WTC11 (cell line): ENCODE data around the gene NTN5.

Experiments
- FOXK1 ChIP-seq: sonication (generic); formaldehyde crosslinking; IDR thresholded peaks from 2 replicates; pipeline ENCODE4 v1.8.0; 2022; ENCODE audit warnings: mild to moderate bottlenecking, moderate library complexity, missing genetic modification reagents
- JUN ChIP-seq: sonication (generic); formaldehyde crosslinking; IDR thresholded peaks from 2 replicates; pipeline ENCODE4 v1.8.0; 2023; ENCODE audit warnings: mild to moderate bottlenecking, missing genetic modification reagents
- MAX ChIP-seq: sonication (generic); formaldehyde crosslinking; IDR thresholded peaks from 2 replicates; pipeline ENCODE4 v1.8.0; 2022; ENCODE audit warnings: mild to moderate bottlenecking, missing genetic modification reagents
- MYBL2 ChIP-seq: sonication (generic); formaldehyde crosslinking; IDR thresholded peaks from 2 replicates; pipeline ENCODE4 v1.8.1; 2023; ENCODE audit warnings: mild to moderate bottlenecking, moderate library complexity, missing genetic modification reagents
- NR2C2 ChIP-seq: sonication (generic); formaldehyde crosslinking; IDR thresholded peaks from 2 replicates; pipeline ENCODE4 v1.8.0; 2022; ENCODE audit warnings: mild to moderate bottlenecking, missing genetic modification reagents
- TCF7 ChIP-seq: sonication (generic); formaldehyde crosslinking; IDR thresholded peaks from 2 replicates; pipeline ENCODE4 v1.8.0; 2022; ENCODE audit warnings: mild to moderate bottlenecking, low read depth, missing genetic modification reagents, moderate library complexity
- USF1 ChIP-seq: sonication (generic); formaldehyde crosslinking; IDR thresholded peaks from 2 replicates; pipeline ENCODE4 v1.8.0; 2022; ENCODE audit warnings: mild to moderate bottlenecking, missing genetic modification reagents
- ZNF138 ChIP-seq: sonication (generic); formaldehyde crosslinking; conservative IDR thresholded peaks from 2 replicates; pipeline ENCODE4 v1.8.1; 2022; ENCODE audit warnings: mild to moderate bottlenecking, moderate library complexity, missing genetic modification reagents
- ZNF232 ChIP-seq: sonication (generic); formaldehyde crosslinking; IDR thresholded peaks from 2 replicates; pipeline ENCODE4 v1.8.0; 2022; ENCODE audit warnings: mild to moderate bottlenecking, missing genetic modification reagents
- TF ChIP-seq, protein P1 (sequence below): fragments of 200-600 bp; IDR thresholded peaks from 2 replicates; pipeline ENCODE4 v1.8.0; 2022; ENCODE audit warnings: antibody characterized with exemption
- TF ChIP-seq, protein P2 (sequence below): sonication (generic); formaldehyde crosslinking; IDR thresholded peaks from 2 replicates; pipeline ENCODE4 v1.8.1; 2023; ENCODE audit warnings: mild to moderate bottlenecking, moderate library complexity, missing genetic modification reagents

GRCh38 chr19:48681127-48681470, 8.3 kb upstream of the NTN5 start:
- TF ChIP-seq NR2C2 (CRISPR knock-in tag): no peak
- TF ChIP-seq JUN (CRISPR knock-in tag): no peak
- TF ChIP-seq, protein P1, sequence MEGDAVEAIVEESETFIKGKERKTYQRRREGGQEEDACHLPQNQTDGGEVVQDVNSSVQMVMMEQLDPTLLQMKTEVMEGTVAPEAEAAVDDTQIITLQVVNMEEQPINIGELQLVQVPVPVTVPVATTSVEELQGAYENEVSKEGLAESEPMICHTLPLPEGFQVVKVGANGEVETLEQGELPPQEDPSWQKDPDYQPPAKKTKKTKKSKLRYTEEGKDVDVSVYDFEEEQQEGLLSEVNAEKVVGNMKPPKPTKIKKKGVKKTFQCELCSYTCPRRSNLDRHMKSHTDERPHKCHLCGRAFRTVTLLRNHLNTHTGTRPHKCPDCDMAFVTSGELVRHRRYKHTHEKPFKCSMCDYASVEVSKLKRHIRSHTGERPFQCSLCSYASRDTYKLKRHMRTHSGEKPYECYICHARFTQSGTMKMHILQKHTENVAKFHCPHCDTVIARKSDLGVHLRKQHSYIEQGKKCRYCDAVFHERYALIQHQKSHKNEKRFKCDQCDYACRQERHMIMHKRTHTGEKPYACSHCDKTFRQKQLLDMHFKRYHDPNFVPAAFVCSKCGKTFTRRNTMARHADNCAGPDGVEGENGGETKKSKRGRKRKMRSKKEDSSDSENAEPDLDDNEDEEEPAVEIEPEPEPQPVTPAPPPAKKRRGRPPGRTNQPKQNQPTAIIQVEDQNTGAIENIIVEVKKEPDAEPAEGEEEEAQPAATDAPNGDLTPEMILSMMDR: no peak
- no peak for TF ChIP-seq FOXK1 (CRISPR knock-in tag)
- no peak for TF ChIP-seq ZNF232
- TF ChIP-seq ZNF138 (CRISPR knock-in tag): no peak
- TF ChIP-seq, protein P2, sequence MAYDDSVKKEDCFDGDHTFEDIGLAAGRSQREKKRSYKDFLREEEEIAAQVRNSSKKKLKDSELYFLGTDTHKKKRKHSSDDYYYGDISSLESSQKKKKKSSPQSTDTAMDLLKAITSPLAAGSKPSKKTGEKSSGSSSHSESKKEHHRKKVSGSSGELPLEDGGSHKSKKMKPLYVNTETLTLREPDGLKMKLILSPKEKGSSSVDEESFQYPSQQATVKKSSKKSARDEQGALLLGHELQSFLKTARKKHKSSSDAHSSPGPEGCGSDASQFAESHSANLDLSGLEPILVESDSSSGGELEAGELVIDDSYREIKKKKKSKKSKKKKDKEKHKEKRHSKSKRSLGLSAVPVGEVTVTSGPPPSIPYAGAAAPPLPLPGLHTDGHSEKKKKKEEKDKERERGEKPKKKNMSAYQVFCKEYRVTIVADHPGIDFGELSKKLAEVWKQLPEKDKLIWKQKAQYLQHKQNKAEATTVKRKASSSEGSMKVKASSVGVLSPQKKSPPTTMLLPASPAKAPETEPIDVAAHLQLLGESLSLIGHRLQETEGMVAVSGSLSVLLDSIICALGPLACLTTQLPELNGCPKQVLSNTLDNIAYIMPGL (CRISPR knock-in tag): no peak
- no peak for TF ChIP-seq MYBL2 (CRISPR knock-in tag)
- TF ChIP-seq USF1 (CRISPR knock-in tag): no peak
- TF ChIP-seq TCF7 (CRISPR knock-in tag): no peak
- no peak for TF ChIP-seq MAX (CRISPR knock-in tag)
